Measurements from ENCODE around the gene NTF4.

GRCh38 chr19:49020931-49021895, 43.4 kb downstream of the NTF4 start:
- TF ChIP-seq, protein P1, sequence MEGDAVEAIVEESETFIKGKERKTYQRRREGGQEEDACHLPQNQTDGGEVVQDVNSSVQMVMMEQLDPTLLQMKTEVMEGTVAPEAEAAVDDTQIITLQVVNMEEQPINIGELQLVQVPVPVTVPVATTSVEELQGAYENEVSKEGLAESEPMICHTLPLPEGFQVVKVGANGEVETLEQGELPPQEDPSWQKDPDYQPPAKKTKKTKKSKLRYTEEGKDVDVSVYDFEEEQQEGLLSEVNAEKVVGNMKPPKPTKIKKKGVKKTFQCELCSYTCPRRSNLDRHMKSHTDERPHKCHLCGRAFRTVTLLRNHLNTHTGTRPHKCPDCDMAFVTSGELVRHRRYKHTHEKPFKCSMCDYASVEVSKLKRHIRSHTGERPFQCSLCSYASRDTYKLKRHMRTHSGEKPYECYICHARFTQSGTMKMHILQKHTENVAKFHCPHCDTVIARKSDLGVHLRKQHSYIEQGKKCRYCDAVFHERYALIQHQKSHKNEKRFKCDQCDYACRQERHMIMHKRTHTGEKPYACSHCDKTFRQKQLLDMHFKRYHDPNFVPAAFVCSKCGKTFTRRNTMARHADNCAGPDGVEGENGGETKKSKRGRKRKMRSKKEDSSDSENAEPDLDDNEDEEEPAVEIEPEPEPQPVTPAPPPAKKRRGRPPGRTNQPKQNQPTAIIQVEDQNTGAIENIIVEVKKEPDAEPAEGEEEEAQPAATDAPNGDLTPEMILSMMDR (IDR thresholded peaks at IDR 0.05): no peak
- TF ChIP-seq ZNF138 (CRISPR knock-in tag; conservative IDR thresholded peaks at IDR 0.05): no peak
- TF ChIP-seq E2F4 (CRISPR knock-in tag; IDR thresholded peaks at IDR 0.05; ENCODE audit: borderline replicate concordance, low read depth): no peak
- TF ChIP-seq JUN (CRISPR knock-in tag; IDR thresholded peaks at IDR 0.05): no peak
- no peak for TF ChIP-seq CREB1 (CRISPR knock-in tag; IDR thresholded peaks at IDR 0.05)
- no peak for TF ChIP-seq ERG (CRISPR knock-in tag; IDR thresholded peaks at IDR 0.05)
- TF ChIP-seq, protein P2, sequence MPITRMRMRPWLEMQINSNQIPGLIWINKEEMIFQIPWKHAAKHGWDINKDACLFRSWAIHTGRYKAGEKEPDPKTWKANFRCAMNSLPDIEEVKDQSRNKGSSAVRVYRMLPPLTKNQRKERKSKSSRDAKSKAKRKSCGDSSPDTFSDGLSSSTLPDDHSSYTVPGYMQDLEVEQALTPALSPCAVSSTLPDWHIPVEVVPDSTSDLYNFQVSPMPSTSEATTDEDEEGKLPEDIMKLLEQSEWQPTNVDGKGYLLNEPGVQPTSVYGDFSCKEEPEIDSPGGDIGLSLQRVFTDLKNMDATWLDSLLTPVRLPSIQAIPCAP (CRISPR knock-in tag; IDR thresholded peaks at IDR 0.05): no peak
- no peak for TF ChIP-seq ATF2 (CRISPR knock-in tag; IDR thresholded peaks at IDR 0.05; ENCODE audit: borderline replicate concordance, low read depth)
- TF ChIP-seq NFYB (CRISPR knock-in tag; conservative IDR thresholded peaks at IDR 0.05; ENCODE audit: low read depth): no peak
